ENCODE measurements around the gene SLC39A12.

The SLC39A12 gene

DNA sequence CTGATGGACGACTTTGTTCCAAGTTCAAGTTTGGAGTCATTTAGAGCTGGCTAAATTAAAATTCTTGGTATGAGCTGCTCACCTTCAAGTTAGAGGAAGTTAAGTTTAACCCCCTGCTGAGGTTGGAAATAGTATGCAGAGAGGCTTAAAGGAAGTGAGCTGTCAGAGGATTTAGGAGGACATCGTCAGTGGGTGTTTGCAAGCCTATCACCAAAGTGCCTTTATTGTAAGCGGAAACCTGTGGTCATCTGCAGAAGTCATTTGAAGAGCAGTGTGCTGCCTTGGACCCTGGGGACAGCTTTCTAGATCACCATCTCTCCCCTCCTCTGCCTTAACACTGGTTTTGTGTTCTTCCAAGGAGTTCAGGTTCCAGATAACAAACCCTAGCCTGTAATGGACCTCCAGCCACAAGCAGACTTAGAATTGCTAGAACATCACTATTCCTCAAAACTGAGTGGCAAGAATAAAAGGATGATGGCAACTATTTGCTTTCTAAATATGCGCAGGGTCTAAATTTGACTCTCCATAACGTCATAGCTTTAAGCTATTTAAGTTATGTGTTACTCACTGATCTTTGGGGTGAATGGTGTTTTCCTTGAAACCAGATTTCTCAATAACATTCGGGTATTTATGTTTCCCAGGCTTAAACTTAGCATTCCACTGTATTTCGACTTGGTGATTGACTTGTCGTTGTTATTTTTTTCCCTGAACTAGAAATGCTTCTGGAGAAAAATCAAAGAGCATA is 93.4 kb downstream of the SLC39A12 start:
- no peak for DNase-seq (ENCODE audit: low read depth in 2 of 3, low spot score in 1 of 3)

DNA sequence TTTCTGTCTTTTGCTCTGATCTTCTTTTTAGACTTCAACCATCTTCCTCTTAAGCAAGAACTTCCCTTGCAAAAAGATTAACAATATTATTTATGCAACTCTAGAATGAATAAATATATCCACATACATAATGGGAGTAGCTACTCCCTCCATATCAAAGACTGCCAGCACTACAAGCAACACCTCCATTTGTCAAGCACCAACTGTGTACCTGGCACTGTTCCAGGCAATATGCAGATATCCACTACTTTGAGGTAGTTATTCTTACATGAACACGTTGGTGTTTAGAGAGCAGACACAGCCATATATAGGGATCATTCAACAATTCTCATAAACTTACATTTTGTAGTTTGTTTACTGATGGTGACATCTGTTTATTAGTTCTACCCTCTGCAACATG is 104.9 kb downstream of the SLC39A12 start:
- no peak for DNase-seq (ENCODE audit: low read depth in 2 of 3, low spot score in 1 of 3)

DNA sequence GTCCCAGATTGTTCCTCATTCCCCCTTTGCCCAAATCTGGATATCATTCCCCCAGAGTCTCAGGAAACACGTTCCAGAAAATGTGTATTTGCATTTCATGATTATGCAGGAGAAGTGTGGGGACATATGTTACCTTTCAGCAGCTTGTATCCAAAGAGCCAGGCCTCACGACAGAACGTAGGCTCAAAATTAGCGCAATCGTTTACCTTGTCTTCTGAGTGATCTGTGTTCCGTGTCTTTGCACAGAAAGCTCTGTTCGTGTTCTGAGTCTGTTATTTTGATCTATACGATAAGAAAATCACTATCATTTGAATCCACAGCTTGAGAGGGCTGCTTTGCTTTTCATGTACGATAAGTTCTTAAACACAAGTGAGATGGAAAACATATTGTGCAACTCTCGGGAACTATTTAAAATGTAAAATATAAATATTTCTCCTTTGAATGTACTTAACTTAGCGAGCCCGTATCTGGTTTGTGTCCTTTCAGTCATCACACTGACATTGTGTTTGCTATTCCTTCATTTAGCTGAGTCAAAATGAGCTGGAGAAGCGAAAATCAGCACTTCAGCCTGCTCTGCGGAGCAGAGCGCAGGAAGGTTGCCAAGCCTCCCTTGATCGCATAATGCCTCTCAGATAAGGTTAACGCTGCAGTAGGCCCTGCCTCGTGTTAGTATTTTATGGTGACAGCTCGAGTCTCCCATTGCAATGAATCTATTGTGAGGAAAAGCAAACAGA is 108.3 kb downstream of the SLC39A12 start:
- no peak for DNase-seq (ENCODE audit: low read depth in 2 of 3, low spot score in 1 of 3)

DNA sequence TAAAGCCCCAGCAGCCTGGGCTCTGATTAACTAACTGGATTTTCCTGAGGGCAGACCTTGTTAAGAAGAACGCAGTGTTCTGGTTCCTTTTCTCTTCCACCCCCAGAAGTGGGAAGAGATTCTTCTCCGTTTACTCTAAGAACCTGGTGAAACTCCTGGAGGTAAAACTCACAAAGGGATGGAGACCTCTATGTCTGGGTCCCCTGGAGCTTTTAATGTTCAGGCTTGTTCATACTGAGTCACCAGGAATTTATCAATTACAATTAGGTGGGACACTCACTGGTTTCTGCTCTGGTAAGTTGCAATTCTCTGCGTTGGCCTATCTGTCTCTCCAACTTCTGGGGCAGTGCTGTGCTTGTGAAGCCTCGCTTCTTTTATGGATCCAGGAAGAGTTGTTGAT is 115.2 kb downstream of the SLC39A12 start:
- no peak for DNase-seq (ENCODE audit: low read depth in 2 of 3, low spot score in 1 of 3)

DNA sequence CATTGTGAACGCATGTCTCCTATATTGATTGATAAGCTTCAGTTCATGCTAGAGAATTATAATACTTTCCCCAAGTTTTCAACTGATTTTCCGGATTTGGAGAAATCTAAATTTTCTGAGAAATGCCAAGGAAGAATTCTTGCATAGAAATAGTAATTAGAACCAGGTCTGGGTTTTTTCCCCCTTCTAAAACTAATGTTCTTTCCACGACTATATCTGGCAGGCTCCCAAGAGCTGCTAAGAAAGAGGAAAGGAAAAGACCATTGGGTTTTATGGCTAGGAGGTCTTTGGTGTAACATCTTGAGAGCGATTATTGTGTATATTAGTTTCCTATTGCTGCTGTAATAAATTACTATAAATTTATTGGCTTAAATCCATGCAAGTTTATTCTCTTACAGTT is 116.7 kb downstream of the SLC39A12 start:
- DNase-seq (ENCODE audit: low read depth in 2 of 3, low spot score in 1 of 3): no peak

DNA sequence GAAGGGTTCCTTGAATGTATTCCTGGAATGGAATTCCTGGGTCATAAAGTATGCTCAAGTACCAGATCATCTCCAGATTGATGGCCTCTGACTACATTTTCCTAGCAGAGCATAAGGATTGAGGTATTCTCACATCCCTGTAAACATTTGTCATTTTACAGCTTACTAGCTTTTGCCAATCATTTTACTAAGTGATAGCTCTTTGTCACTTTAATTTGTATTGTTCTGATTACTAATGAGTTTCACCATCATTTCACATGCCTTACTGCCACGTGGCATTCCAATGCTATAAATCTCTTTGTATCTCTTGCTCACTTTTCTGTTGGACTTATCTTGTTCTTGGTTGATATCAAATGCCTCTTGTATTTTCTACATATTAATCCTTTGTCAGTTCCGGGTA is 119.9 kb downstream of the SLC39A12 start:
- DNase-seq (ENCODE audit: low read depth in 2 of 3, low spot score in 1 of 3): no peak

DNA sequence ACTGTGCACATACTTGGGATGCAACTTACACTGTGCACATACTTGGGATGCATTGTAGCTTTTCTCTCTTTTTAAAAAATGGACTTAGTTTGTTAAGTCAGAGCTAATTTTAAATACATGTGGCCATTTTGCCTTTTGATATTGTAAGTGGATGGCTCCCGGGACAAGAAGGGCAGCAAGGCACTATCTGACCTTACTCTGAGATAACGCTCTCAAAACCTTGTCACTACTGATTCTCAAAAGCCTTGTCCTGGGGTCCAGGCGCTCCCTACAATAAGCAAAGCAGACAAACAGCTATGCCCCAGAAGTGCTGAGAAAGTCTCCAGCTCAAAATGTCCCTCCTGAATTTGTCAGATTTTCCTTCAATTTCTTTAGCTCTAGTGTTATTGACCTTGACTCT is 121.6 kb downstream of the SLC39A12 start:
- DNase-seq (ENCODE audit: low read depth in 2 of 3, low spot score in 1 of 3): no peak

DNA sequence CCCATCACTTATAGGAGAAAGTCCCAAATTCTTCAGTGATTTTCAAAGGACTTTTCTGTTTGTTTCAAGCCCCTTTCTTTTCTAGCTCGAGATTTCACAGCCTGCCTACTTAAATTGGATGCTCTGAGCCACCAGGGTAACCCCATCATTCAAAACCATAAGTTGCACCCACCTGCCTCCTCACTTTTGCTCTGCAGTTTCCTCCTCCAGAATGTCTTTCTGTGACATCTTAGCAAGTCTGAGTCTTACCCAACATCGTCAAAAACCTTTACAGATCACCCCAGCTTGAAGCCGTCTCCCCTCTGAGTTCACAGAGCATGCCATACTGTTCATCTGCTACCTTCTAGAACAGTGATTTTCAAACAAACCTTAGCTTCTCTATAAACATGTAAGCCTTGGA is 124.2 kb downstream of the SLC39A12 start:
- DNase-seq (ENCODE audit: low read depth in 2 of 3, low spot score in 1 of 3): no peak

DNA sequence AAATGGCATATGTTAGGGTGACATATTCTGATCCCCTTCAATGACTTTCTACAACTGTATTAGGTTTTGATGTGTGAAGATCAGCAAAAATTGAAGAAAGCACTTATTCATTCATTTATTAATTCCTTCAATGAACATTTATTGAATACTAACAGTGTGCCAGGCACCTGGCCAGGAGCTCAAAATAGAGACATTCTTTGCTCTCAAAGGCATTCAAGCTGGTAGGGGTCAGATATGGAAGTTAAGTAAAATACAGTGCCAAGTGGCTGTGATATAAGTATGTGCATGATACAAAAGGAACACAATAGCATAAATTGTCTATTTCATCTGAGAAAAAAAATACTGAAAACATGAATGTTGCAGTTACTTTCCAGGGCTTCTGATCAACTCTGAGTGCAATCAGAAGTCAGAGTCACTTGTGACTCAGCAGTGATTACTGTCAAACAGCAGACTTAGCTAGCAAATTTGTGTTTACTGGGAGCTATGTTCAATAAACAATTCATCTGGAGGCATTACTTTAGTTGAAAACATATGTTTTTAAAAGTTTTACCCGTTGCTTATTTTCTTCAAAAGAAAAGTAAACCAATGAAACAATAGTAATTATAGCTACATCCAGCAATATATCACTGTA is 128.1 kb downstream of the SLC39A12 start:
- no peak for DNase-seq (ENCODE audit: low read depth in 2 of 3, low spot score in 1 of 3)

DNA sequence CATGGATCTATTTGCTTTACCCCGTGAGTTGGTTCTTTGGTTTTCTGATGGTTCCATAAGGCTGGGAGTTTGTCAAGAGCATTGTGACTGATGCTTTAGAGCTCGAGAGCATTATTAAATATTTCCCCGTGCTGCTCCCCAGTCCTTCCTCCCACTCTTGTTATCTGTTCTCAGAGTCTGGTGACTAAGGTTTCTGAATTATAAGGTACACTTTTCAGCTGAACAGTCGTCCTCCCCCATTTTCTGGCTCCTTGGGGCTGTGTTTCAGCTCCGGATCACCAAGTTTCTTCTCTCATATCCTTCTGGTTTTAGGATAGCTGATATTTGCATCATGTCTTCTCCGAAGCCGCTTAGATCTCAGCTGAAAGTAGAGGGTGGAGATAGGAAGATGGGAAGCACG is 130.7 kb downstream of the SLC39A12 start:
- no peak for DNase-seq (ENCODE audit: low read depth in 2 of 3, low spot score in 1 of 3)

DNA sequence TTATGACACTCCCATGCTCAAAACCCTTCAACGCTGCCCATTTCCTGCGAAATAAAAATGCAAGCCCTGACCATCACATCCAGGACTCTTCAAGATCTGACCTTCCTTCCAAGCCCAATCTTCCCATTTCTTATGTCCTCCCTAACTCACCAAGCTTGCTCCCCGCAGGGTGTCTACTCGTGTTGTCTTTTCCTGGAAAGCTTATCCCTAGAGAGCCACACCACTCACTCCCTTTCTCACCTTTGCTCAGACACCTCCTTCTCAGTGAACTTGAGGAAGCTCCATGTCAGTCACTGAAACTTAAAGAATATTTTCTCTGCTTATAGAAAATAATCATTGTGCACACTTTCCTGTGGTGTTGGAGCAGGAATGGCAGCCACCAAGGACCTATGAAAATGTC is 134.1 kb downstream of the SLC39A12 start:
- DNase-seq (ENCODE audit: low read depth in 2 of 3, low spot score in 1 of 3): no peak

DNA sequence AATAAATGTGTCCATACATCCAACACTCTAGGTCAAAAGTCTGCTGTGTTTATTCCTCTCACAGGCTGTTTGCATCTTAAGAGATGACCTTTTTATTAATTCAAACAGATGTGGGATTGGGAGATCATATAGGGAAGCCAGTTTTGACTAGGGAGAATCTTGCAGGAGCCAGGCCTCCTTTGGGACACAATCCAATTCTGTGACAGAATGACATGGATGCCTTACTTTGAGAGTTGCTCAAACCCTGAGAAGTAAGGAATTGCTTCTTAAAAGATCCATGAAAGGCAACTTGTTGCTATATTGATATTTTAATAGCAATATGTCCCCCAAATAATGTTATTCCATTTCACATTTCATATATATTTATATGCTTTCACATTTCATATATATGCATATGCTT is 135.0 kb downstream of the SLC39A12 start:
- DNase-seq (ENCODE audit: low read depth in 2 of 3, low spot score in 1 of 3): no peak

DNA sequence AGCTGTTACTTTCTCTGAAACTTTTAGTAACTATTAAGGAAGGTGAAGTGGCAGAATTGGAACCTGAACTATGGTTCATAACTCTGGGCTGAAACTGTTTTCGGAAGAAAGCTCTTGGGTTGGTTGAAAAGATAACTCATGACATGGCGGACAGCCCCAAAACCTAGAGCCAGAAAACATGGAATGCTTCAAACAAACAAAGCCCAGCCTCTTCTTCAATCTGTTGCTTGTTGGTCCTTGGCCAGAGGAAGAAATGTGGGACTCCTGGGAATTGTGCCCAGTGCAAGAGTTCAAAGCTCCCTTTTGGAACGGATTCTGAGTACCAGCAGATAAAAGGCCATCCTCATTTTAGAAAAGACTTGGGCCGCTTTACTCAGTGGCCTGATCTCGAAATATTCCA is 135.6 kb downstream of the SLC39A12 start:
- no peak for DNase-seq (ENCODE audit: low read depth in 2 of 3, low spot score in 1 of 3)
